ENCODE data around the gene ADAMTS19.

Gene ADAMTS19

DNA sequence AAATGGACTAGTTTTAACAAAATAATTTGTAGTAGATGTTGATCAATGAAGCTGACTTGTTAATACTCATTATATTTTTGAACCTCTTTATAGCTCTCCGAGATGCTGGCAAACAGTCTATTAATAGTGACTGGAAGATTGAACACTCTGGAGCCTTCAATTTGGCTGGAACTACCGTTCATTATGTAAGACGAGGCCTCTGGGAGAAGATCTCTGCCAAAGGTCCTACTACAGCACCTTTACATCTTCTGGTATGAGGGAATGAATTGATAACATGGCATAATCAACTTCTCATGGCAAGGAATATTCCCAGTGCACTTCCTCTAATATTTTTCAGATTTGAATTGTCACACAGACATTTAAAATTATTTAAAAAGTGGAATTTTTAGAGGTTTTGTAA is 219.6 kb downstream of the ADAMTS19 start:
- no peak for TF ChIP-seq SIN3A (IDR thresholded peaks at IDR 0.05; ENCODE audit: borderline replicate concordance, insufficient read depth, low read length)
- TF ChIP-seq, protein P1, sequence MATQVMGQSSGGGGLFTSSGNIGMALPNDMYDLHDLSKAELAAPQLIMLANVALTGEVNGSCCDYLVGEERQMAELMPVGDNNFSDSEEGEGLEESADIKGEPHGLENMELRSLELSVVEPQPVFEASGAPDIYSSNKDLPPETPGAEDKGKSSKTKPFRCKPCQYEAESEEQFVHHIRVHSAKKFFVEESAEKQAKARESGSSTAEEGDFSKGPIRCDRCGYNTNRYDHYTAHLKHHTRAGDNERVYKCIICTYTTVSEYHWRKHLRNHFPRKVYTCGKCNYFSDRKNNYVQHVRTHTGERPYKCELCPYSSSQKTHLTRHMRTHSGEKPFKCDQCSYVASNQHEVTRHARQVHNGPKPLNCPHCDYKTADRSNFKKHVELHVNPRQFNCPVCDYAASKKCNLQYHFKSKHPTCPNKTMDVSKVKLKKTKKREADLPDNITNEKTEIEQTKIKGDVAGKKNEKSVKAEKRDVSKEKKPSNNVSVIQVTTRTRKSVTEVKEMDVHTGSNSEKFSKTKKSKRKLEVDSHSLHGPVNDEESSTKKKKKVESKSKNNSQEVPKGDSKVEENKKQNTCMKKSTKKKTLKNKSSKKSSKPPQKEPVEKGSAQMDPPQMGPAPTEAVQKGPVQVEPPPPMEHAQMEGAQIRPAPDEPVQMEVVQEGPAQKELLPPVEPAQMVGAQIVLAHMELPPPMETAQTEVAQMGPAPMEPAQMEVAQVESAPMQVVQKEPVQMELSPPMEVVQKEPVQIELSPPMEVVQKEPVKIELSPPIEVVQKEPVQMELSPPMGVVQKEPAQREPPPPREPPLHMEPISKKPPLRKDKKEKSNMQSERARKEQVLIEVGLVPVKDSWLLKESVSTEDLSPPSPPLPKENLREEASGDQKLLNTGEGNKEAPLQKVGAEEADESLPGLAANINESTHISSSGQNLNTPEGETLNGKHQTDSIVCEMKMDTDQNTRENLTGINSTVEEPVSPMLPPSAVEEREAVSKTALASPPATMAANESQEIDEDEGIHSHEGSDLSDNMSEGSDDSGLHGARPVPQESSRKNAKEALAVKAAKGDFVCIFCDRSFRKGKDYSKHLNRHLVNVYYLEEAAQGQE (IDR thresholded peaks at IDR 0.05; ENCODE audit: insufficient read depth in 1 of 2, low read depth in 2 of 2, low read length in 2 of 2), result no peak
- no peak for TF ChIP-seq TAF1 (IDR thresholded peaks at IDR 0.05; ENCODE audit: borderline replicate concordance, insufficient read depth, low read length)
- TF ChIP-seq POLR2AphosphoS5 (IDR thresholded peaks at IDR 0.05; ENCODE audit: low read depth, low read length), result no peak
- TF ChIP-seq FOXP2 (optimal IDR thresholded peaks at IDR 0.05; ENCODE audit: borderline replicate concordance, extremely low read depth, extremely low read length, insufficient read depth), result no peak

- TF ChIP-seq POLR2AphosphoS5 (IDR thresholded peaks at IDR 0.05; ENCODE audit: low read depth, low read length) (no peak), FOXP2 (optimal IDR thresholded peaks at IDR 0.05; ENCODE audit: borderline replicate concordance, extremely low read depth, extremely low read length, insufficient read depth) (no peak), TAF1 (IDR thresholded peaks at IDR 0.05; ENCODE audit: borderline replicate concordance, insufficient read depth, low read length) (no peak), SIN3A (IDR thresholded peaks at IDR 0.05; ENCODE audit: borderline replicate concordance, insufficient read depth, low read length) (no peak)
- TF ChIP-seq, protein P1 (IDR thresholded peaks at IDR 0.05; ENCODE audit: insufficient read depth in 1 of 2, low read depth in 2 of 2, low read length in 2 of 2), result no peak
Measured at GRCh38 chr5:129687941-129688340, 227.8 kb downstream of the ADAMTS19 start.

- TF ChIP-seq TAF1 (IDR thresholded peaks at IDR 0.05; ENCODE audit: borderline replicate concordance, insufficient read depth, low read length) (no peak), POLR2AphosphoS5 (IDR thresholded peaks at IDR 0.05; ENCODE audit: low read depth, low read length) (no peak), SIN3A (IDR thresholded peaks at IDR 0.05; ENCODE audit: borderline replicate concordance, insufficient read depth, low read length) (no peak), FOXP2 (optimal IDR thresholded peaks at IDR 0.05; ENCODE audit: borderline replicate concordance, extremely low read depth, extremely low read length, insufficient read depth) (no peak)
- TF ChIP-seq, protein P1 (IDR thresholded peaks at IDR 0.05; ENCODE audit: insufficient read depth in 1 of 2, low read depth in 2 of 2, low read length in 2 of 2), result no peak
Measured at GRCh38 chr5:129689045-129689444, 228.9 kb downstream of the ADAMTS19 start.

GRCh38 chr5:129691220-129691619 is 231.1 kb downstream of the ADAMTS19 start:
- TF ChIP-seq POLR2AphosphoS5 (IDR thresholded peaks at IDR 0.05; ENCODE audit: low read depth, low read length) (no peak), TAF1 (IDR thresholded peaks at IDR 0.05; ENCODE audit: borderline replicate concordance, insufficient read depth, low read length) (no peak), SIN3A (IDR thresholded peaks at IDR 0.05; ENCODE audit: borderline replicate concordance, insufficient read depth, low read length) (no peak), FOXP2 (optimal IDR thresholded peaks at IDR 0.05; ENCODE audit: borderline replicate concordance, extremely low read depth, extremely low read length, insufficient read depth) (no peak)
- TF ChIP-seq, protein P1 (IDR thresholded peaks at IDR 0.05; ENCODE audit: insufficient read depth in 1 of 2, low read depth in 2 of 2, low read length in 2 of 2), result no peak

DNA sequence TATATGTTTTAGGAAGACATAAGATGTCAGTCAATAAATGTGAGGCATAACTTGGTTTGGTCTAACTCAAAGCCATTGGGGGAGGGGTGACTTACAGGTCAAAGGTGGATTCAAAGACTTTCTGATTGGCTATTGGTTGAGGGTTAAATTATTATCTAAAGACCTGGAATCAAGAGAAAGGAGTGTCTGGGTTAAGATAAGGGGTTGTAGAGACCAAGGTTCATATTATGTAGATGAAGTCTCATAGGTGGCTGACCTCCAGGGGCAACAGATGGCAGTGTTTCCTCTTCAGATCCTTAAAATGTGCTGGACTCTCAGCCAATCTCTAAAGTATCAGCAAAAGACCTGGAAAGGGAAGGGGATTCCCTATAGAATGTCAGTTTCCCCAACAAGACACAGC is 236.5 kb downstream of the ADAMTS19 start:
- TF ChIP-seq, protein P1 (IDR thresholded peaks at IDR 0.05; ENCODE audit: insufficient read depth in 1 of 2, low read depth in 2 of 2, low read length in 2 of 2), result no peak
- TF ChIP-seq POLR2AphosphoS5 (IDR thresholded peaks at IDR 0.05; ENCODE audit: low read depth, low read length) (no peak), FOXP2 (optimal IDR thresholded peaks at IDR 0.05; ENCODE audit: borderline replicate concordance, extremely low read depth, extremely low read length, insufficient read depth) (no peak), SIN3A (IDR thresholded peaks at IDR 0.05; ENCODE audit: borderline replicate concordance, insufficient read depth, low read length) (no peak), TAF1 (IDR thresholded peaks at IDR 0.05; ENCODE audit: borderline replicate concordance, insufficient read depth, low read length) (no peak)
